ENCODE data around the gene ZBTB3. TPM values are rescaled to one million over a fixed set of nuclear protein-coding genes. Genes with fewer than 3 reads are reported as not detected.

ZBTB3 gene
- total and polyA plus RNA-seq, 2 of the 13 experiments (the other 11 are each of a cell fraction or from before 2014, with no cell fraction given), result 3.4 to 5.2 TPM

DNA sequence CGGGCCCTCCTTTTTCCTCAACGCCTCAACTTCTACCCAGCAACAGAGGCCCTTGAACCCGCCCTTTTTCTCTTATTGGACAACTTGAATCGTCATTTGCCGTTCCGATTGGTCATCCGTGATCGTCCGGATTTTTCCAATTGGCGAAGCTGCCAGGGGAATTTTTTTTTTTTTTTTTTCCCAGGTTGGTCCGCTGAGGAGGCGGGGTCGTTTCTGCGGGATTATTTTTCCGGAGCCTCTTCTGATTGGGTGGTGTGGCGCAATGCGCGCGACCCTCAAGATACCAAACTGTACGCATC, 26.1 kb downstream of the ZBTB3 start (continued):
- TF ChIP-seq, protein P1, sequence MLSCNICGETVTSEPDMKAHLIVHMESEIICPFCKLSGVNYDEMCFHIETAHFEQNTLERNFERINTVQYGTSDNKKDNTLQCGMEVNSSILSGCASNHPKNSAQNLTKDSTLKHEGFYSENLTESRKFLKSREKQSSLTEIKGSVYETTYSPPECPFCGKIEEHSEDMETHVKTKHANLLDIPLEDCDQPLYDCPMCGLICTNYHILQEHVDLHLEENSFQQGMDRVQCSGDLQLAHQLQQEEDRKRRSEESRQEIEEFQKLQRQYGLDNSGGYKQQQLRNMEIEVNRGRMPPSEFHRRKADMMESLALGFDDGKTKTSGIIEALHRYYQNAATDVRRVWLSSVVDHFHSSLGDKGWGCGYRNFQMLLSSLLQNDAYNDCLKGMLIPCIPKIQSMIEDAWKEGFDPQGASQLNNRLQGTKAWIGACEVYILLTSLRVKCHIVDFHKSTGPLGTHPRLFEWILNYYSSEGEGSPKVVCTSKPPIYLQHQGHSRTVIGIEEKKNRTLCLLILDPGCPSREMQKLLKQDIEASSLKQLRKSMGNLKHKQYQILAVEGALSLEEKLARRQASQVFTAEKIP (CRISPR knock-in tag; IDR thresholded peaks at IDR 0.05; ENCODE audit: borderline replicate concordance), result no peak
- TF ChIP-seq THAP7 (CRISPR knock-in tag; IDR thresholded peaks at IDR 0.05) (no peak), ATM (IDR thresholded peaks at IDR 0.05; ENCODE audit: borderline replicate concordance) (no peak), FOSL2 (CRISPR knock-in tag; IDR thresholded peaks at IDR 0.05) (no peak), TFE3 (CRISPR knock-in tag; IDR thresholded peaks at IDR 0.05) (no peak), RNF2 (conservative IDR thresholded peaks at IDR 0.05; ENCODE audit: low read depth) (no peak), ZNF550 (CRISPR knock-in tag; IDR thresholded peaks at IDR 0.05; ENCODE audit: borderline replicate concordance) (no peak), NR2C2 (CRISPR knock-in tag; IDR thresholded peaks at IDR 0.05; ENCODE audit: borderline replicate concordance) (no peak), ZKSCAN8 (CRISPR knock-in tag; IDR thresholded peaks at IDR 0.05; ENCODE audit: borderline replicate concordance) (no peak), PHF8 (CRISPR knock-in tag; IDR thresholded peaks at IDR 0.05) (no peak), SRSF1 (optimal IDR thresholded peaks at IDR 0.05; ENCODE audit: low read depth, low read length) (peak; percentile 21), NKX3-1 (CRISPR knock-in tag; IDR thresholded peaks at IDR 0.05) (no peak), ZNF878 (CRISPR knock-in tag; IDR thresholded peaks at IDR 0.05) (no peak), HMGA1 (CRISPR knock-in tag; conservative IDR thresholded peaks at IDR 0.05) (no peak), MEIS2 (CRISPR knock-in tag; IDR thresholded peaks at IDR 0.05) (no peak), CEBPG (CRISPR knock-in tag; IDR thresholded peaks at IDR 0.05) (peak; percentile 59; the same call in 1 of the 2 replicates), PHF21A (CRISPR knock-in tag; IDR thresholded peaks at IDR 0.05) (peak; percentile 4; the same call in 1 of the 2 replicates), TEAD2 (CRISPR knock-in tag; IDR thresholded peaks at IDR 0.05) (no peak), ZNF331 (CRISPR knock-in tag; IDR thresholded peaks at IDR 0.05) (no peak), ZFAT (CRISPR knock-in tag; conservative IDR thresholded peaks at IDR 0.05) (no peak), PHF5A (CRISPR knock-in tag; IDR thresholded peaks at IDR 0.05; ENCODE audit: low read depth, unreplicated experiment) (no peak), ZNF362 (CRISPR knock-in tag; IDR thresholded peaks at IDR 0.05; ENCODE audit: borderline replicate concordance) (peak; percentile 93), HOXA5 (CRISPR knock-in tag; IDR thresholded peaks at IDR 0.05) (no peak), THRA (CRISPR knock-in tag; IDR thresholded peaks at IDR 0.05; ENCODE audit: borderline replicate concordance) (no peak), ZNF432 (CRISPR knock-in tag; IDR thresholded peaks at IDR 0.05; ENCODE audit: borderline replicate concordance) (no peak), NFYB (CRISPR knock-in tag; IDR thresholded peaks at IDR 0.05) (peak; percentile 91), TAF15 (IDR thresholded peaks at IDR 0.05; ENCODE audit: low read depth, low read length, poor library complexity, severe bottlenecking) (no peak)
- TF ChIP-seq, protein P2, sequence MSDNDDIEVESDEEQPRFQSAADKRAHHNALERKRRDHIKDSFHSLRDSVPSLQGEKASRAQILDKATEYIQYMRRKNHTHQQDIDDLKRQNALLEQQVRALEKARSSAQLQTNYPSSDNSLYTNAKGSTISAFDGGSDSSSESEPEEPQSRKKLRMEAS (IDR thresholded peaks at IDR 0.05), result no peak
